Measurements from ENCODE around the gene GPR151.

Gene GPR151

DNA sequence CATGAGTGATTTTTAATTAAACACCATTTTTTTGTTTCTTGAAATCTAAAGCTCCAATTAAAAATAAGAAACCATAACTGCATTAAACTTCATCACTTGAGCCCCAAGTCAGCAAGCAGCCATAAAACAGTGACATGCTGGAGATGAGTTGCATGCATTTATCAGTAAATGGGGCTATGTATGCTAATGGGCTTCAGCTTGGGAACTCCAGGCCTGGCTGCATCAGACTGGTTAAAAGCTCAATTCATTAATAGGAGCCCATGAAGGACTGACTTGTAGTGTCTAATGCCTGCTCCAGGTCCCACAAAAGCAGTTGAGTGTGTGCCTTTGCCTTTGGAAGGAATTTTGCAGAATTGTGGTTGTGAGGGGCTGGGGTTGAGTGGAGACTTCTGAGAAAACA, 33.6 kb upstream of the GPR151 start:
- TF ChIP-seq, protein P1, sequence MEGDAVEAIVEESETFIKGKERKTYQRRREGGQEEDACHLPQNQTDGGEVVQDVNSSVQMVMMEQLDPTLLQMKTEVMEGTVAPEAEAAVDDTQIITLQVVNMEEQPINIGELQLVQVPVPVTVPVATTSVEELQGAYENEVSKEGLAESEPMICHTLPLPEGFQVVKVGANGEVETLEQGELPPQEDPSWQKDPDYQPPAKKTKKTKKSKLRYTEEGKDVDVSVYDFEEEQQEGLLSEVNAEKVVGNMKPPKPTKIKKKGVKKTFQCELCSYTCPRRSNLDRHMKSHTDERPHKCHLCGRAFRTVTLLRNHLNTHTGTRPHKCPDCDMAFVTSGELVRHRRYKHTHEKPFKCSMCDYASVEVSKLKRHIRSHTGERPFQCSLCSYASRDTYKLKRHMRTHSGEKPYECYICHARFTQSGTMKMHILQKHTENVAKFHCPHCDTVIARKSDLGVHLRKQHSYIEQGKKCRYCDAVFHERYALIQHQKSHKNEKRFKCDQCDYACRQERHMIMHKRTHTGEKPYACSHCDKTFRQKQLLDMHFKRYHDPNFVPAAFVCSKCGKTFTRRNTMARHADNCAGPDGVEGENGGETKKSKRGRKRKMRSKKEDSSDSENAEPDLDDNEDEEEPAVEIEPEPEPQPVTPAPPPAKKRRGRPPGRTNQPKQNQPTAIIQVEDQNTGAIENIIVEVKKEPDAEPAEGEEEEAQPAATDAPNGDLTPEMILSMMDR (IDR thresholded peaks at IDR 0.05): no peak

DNA sequence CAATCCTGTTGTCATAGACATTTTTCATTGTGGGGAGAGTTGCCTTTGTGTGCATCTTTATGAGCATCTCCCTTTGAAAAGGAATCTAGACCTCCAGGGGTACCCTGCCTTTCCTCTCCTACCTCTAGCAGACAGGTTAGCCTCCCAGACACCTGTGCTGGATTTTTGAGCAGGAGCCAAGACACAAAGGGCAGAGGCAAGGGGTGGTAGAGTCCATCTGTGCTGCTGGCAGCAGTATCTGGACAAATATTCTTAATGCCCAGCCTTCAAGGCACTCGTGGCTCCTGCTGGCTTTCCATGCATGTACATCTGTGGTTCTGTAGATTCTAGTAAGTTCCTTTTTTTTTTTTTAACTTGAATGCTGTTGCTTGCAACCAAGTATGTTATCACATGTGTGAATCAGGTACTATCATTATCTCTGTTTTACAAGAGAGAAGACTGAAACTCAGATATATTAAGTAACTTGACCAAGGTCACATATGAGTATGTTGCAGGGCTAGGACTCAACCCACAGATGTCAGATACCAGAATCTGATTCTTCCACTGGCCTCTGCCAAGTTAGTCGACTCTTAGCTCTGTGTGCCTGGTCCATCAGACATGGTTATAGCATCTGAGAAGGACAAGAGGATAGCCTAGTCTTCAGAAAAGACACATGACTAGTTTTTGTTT, 32.9 kb upstream of the GPR151 start:
- TF ChIP-seq, protein P1 (IDR thresholded peaks at IDR 0.05): no peak

DNA sequence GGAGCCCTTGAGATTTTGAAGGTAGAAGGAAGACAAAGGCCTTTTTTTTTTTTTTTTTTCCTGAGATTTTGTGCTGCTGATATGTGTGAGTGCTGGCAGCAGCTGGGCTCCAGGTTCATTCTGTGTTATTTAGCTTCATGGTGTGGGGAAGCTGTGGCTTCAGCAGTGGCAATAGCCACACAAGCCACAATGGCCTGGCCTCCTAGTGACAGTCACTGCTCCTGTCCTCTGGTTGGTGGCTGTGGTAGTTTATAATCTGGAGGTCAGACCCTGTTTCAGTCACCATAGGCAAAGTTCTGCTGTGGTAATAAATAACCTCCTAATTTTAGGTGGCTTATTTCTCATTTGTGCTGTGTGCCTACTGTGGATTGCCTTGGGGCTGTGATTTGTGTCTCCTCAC, 28.2 kb upstream of the GPR151 start:
- TF ChIP-seq, protein P1 (IDR thresholded peaks at IDR 0.05): no peak

DNA sequence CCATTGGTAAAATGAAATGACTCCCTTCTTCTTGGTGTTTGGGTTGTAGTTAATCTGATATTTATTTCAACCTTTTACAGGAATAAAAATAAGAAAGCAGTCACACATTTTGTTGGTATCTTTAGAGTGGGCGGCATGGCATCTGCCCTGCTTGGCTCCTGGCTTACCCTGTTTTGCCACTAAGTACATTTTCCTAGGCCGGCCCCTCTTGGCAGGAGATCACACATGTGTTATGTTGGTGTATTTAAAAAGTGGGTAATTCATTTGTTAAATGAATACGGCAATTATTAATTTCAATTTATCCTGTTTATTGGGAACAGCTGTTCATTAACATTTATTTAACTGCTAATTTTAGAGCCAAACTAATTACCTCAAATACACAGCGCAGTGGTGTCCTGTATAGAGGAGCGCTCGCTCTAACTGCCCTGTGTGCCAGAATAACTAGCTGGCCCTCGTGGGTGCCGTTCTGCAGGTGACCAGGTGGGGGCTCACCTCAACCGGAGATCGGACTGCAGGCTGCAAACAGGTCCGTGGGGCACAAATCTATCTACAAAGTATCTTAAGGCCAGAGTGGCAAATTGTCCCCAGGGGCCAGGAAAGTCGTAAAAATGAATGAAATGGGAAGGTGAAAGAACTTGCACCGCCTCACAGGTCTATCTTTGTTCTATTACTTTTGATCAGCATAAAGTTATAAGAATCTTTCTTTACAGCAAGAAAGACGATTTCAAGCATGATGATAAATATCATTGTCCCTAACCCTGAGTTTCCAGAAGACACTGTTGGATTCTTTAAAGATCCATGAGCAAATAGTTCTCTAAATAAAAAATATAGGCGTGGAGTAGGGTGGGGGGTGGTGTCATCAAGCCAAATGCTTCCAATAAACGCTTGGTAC, 26.2 kb upstream of the GPR151 start:
- TF ChIP-seq, protein P1 (IDR thresholded peaks at IDR 0.05): peak; percentile 96

DNA sequence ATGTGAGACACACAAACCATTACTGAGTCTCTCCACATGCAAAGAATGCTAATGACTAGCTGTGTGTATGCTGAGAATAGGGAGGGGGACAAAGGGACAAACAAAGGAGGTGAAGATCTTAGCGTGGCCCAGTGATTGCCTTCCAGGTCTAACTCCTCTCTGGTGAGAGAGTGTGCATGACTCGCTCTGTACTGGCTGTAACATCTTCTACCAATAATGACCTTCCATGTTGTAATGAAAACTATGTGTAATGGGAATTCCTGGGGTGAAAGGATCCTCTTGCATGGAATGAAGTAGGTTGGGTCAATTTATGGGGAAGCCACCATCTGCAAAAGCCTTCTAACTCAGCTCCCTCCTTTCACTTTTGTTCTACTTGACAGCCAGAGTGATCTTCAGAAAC, 24.4 kb upstream of the GPR151 start:
- TF ChIP-seq, protein P1 (IDR thresholded peaks at IDR 0.05): no peak

DNA sequence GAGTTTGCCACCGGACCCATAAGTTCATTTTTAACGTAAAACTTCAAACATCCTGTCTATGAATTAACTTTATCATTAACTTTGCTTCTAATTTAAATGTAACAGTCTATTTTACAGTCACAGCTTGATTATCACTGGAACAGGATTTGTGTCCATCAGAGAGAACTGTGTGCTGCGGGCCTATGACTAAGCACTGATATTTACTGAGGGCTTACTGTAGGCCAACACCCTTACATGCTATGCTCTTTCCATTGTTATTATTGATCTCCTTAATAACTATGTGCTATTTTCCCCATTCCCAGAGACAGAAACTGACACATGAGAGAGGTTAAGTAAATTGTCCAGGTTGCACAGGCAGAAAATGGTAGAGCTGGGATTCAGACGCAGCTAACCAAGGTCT, 24.0 kb upstream of the GPR151 start:
- TF ChIP-seq, protein P1 (IDR thresholded peaks at IDR 0.05): no peak

DNA sequence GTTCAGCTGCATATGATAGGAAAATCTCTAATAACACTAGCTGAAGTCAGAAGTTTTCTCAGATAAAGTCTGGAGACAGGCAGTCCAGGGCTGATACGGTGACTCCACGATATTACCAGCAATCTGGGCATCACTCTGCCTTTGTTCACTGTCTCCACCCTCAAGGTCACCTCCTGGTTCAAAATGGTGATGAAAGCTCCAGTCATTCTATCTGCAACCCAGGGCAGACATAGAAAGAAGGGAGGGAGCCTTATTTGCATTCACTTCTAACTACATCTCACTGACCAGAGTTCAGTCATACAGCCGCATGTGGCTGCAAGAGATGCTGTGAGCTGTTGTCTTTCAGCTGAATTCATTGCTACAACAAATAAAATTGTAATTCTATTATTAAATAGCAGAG, 22.4 kb upstream of the GPR151 start:
- TF ChIP-seq, protein P1 (IDR thresholded peaks at IDR 0.05): no peak
